Activated naive CD8-positive, alpha-beta T cell treated with anti-CD3 and anti-CD28 coated beads, Interleukin-2, amount 10 ng/mL, durations not matched to agents 7 days and 5 days (primary cell): ENCODE data around the gene AGFG2. TPM values are rescaled to one million over a fixed set of nuclear protein-coding genes. Genes with fewer than 3 reads are reported as not detected.
A peak's percentile ranks its signal among the peaks of the same experiment; 100 is the strongest.
"Not testable (repeated sequence)": the region's sequence is repeated elsewhere in the genome, so short reads cannot be mapped to it uniquely, and the experiment has no call there.

Experiments used
- ATAC-seq: fragments of 150-1000 bp; cut with Tn5 transposase; one replicate; pipeline ENCODE4 v1.10.0; 2021; ENCODE audit warnings: low read depth, moderate library complexity
- POLR2A ChIA-PET: fragments of 350-600 bp; sonication (Branson Sonifier 250); formaldehyde crosslinking; loops from one replicate; lab custom pipeline; 2021; ENCODE audit warnings: antibody characterized with exemption; lab: Charles Lee
- DNase-seq: peaks from one replicate; pipeline ENCODE4 v3.0.0; 2021
- H3K27ac Mint-ChIP-seq: one replicate; pipeline ENCODE4 v1.8.0; 2022; ENCODE audit warnings: mild to moderate bottlenecking, mixed read lengths
- H3K27me3 Mint-ChIP-seq: one replicate; pipeline ENCODE4 v1.8.0; 2022; ENCODE audit warnings: mild to moderate bottlenecking, moderate library complexity, mixed read lengths
- H3K36me3 Mint-ChIP-seq: one replicate; pipeline ENCODE4 v1.8.0; 2021; ENCODE audit warnings: mild to moderate bottlenecking, mixed read lengths
- H3K4me1 Mint-ChIP-seq: one replicate; pipeline ENCODE4 v1.8.0; 2021; ENCODE audit warnings: mixed read lengths
- H3K4me3 Mint-ChIP-seq: one replicate; pipeline ENCODE4 v1.8.0; 2022; ENCODE audit warnings: mild to moderate bottlenecking, moderate library complexity, mixed read lengths
- H3K9me3 Mint-ChIP-seq: one replicate; pipeline ENCODE4 v1.8.0; 2021; ENCODE audit warnings: mixed read lengths
- total RNA-seq, 2 experiments: library from RNA; stranded (reverse); gene quantifications; one replicate each; pipeline ENCODE4 v1.2.3, GENCODE V29; 2021

Gene AGFG2
- total RNA-seq, 2 experiments from 2014 or later = 51.6 to 54.7 TPM

- peaks cover 1% of the 10 kb centered on the region for H3K27me3 Mint-ChIP-seq
- POLR2A ChIA-PET = no interaction called here
- DNase-seq (no peak), ATAC-seq (no peak)
- no peaks in the 10 kb centered on the region for H3K9me3 Mint-ChIP-seq
- H3K4me1 Mint-ChIP-seq = no peaks in the 10 kb centered on the region
- H3K36me3 Mint-ChIP-seq = no peaks in the 10 kb centered on the region
- H3K27ac Mint-ChIP-seq = no peak overlapping the region
- H3K4me3 Mint-ChIP-seq = no peak overlapping the region
These were observed 6.6 kb upstream of the AGFG2 start for GRCh38 chr7:100532165-100533022.

DNA sequence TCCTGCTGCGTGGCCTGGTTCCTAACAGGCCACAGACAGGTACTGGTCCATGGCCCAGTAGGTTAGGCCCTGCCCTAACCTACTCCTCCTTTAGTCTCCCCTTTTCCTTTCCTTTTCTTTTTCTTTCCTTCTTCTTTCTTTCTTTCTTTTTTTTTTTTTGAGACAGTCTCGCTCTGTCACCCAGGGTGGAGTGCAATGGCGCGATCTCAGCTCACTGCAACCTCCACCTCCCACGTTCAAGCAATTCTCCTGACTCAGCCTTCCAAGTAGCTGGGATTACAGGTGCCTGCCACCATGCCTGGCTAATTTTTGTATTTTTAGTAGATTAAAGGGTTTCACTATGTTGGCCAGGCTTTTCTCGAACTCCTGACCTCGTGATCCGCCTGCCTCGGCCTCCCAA lies 3.0 kb upstream of the AGFG2 start:
- H3K27ac Mint-ChIP-seq, ATAC-seq: not testable (repeated sequence)

DNA sequence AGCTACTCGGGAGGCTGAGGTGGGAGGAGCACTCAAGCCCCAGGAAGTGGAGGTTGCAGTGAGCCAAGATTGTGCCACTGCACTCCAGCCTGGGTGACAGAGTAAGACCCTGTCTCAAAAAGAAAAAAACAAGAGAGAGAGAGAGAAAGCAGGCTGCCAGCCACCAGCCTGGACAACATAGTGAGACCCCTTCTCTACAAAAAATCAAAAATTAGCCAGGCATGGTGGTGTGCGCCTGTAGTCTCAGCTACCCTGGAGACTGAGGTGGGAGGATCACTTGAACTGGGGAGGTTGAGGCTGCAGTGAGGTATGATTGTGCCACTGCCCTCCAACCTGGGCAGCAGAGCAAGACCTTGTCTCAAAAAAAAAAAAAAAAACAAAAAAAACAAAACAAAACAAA lies 2.3 kb upstream of the AGFG2 start:
- POLR2A ChIA-PET, H3K27ac Mint-ChIP-seq, ATAC-seq, DNase-seq, H3K4me3 Mint-ChIP-seq, H3K27me3 Mint-ChIP-seq, H3K9me3 Mint-ChIP-seq, H3K36me3 Mint-ChIP-seq: not testable (repeated sequence)
- H3K4me1 Mint-ChIP-seq = peaks cover 15% of the 10 kb centered on the region

More for the DNA sequence above, 3.0 kb upstream of the AGFG2 start:
- H3K4me1 Mint-ChIP-seq, H3K4me3 Mint-ChIP-seq, H3K27me3 Mint-ChIP-seq, DNase-seq, H3K9me3 Mint-ChIP-seq, H3K36me3 Mint-ChIP-seq: not testable (repeated sequence)
- POLR2A ChIA-PET = interaction anchor here (0.8 kb wide), 1 partner anchor 57 kb away, joined by 4 read pairs; the partner anchor contains the start of gene TSC22D4

DNA sequence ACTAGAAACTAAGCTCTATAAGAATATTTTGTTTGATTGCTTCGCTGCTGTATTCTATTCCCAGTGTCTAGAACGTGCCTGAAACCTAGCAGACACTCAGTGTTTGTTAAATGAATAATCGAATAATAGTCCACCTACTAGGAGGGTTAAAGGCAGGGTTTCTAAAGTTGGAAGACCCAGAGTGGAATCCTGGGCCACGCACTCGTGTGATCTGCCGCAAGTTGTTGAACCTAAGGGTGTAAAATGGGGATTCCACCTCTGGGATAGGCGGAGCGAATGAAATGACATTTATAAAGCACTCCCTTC lies 702 bp upstream of the AGFG2 start:
- no peaks in the 10 kb centered on the region for H3K27me3 Mint-ChIP-seq
- no peaks in the 10 kb centered on the region for H3K9me3 Mint-ChIP-seq
- ATAC-seq = no peak
- peak overlapping the region; percentile 100 for H3K4me3 Mint-ChIP-seq
- no peak for DNase-seq
- POLR2A ChIA-PET = interaction anchor here (0.8 to 3.0 kb wide), 9 partner anchors 11 to 102 kb away, joined by 3 to 34 read pairs (median 3); partner anchors contain the start of genes FBXO24, LRCH4 and NYAP1
- peak overlapping the region; percentile 98 for H3K27ac Mint-ChIP-seq
- H3K4me1 Mint-ChIP-seq = peaks cover 29% of the 10 kb centered on the region
- peaks cover 8% of the 10 kb centered on the region for H3K36me3 Mint-ChIP-seq

GRCh38 chr7:100539436-100540006 lies 518 bp downstream of the AGFG2 start:
- Mint-ChIP-seq H3K4me3 (peak overlapping the region; percentile 100), H3K27ac (peak overlapping the region; percentile 98), H3K36me3 (peaks cover 8% of the 10 kb centered on the region), H3K4me1 (peaks cover 41% of the 10 kb centered on the region), H3K9me3 (no peaks in the 10 kb centered on the region), H3K27me3 (no peaks in the 10 kb centered on the region)
- ATAC-seq (no peak), DNase-seq (peak; percentile 42)
- POLR2A ChIA-PET = interaction anchor here (0.6 to 3.0 kb wide), 16 partner anchors 10 to 605 kb away, joined by 3 to 34 read pairs (median 4); partner anchors contain the start of genes FBXO24, LRCH4, NYAP1 and POP7

DNA sequence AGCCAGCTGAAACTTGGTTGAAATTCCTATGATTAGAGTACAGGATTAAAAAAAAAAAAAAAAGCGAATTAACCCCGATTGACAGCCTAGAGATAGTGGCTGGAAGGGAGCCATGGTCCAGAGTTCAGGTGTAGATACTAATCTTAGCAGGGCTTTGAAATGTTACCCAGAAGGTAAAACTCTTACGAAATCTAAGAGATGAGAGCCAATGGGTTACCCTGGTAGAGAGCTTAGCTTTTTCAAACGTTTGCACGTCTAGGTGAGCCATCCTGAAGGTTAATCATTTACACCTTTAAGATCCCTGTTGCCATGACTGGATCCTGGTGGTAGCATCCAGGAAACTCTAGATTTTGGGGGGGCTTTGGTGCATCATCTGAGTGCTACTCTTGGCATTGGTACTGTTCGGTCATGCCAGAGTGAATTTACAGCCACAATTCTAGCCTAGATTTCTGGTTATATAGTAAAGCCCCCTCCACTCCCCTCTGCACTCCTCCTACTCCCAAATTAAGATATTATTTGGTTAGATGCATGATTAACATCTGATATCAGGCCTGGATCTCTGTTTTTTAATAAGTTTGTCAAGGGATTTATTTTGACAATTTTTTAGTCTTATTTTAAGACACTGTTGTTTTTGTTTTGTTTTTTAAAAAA lies 1.2 kb downstream of the AGFG2 start:
- ATAC-seq = no peak
- H3K9me3 Mint-ChIP-seq = no peaks in the 10 kb centered on the region

DNA sequence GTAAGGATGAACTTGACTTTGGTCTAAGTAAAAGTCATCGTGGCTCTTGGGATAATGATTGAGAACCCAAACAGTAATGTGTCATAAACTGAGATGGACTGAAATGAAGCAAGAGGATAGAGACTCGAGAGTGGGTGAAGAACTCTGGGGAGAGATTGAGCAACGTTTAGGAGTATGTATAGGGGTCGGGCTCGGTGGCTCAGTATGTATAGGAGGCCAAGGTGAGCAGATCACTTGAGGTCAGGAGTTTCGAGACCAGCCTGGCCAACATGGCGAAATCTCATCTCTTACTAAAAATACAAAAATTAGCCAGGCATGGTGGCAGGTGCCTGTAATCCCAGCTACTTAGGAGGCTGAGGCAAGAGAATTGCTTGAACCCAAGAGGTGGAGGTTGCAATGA lies 2.3 kb downstream of the AGFG2 start:
- Mint-ChIP-seq H3K4me1 (peaks cover 59% of the 10 kb centered on the region), H3K27ac (peak overlapping the region; percentile 74), H3K4me3 (peak overlapping the region; percentile 53)
- H3K27me3 Mint-ChIP-seq, H3K36me3 Mint-ChIP-seq, ATAC-seq, DNase-seq, H3K9me3 Mint-ChIP-seq: not testable (repeated sequence)
- POLR2A ChIA-PET = interaction anchor here (1.0 to 1.4 kb wide), 2 partner anchors 63 to 71 kb away, joined by 3 to 4 read pairs; partner anchors contain the start of gene MOSPD3

More for the DNA sequence above, 1.2 kb downstream of the AGFG2 start:
- Mint-ChIP-seq H3K4me1 (peaks cover 48% of the 10 kb centered on the region), H3K27me3 (no peaks in the 10 kb centered on the region), H3K27ac (peak overlapping the region; percentile 77), H3K36me3 (peaks cover 8% of the 10 kb centered on the region), H3K4me3 (peak overlapping the region; percentile 100)
- POLR2A ChIA-PET = interaction anchor here (0.7 to 3.0 kb wide), 6 partner anchors 9 to 981 kb away, joined by 4 to 34 read pairs (median 4); partner anchors contain the start of genes FBXO24 and LRCH4
- DNase-seq = no peak

- H3K36me3 Mint-ChIP-seq = peaks cover 9% of the 10 kb centered on the region
- peak overlapping the region; percentile 71 for H3K4me3 Mint-ChIP-seq
- no peaks in the 10 kb centered on the region for H3K9me3 Mint-ChIP-seq
- POLR2A ChIA-PET = interaction anchor here (0.7 to 1.3 kb wide), 3 partner anchors 13 to 115 kb away, joined by 3 to 4 read pairs (median 3); partner anchors contain the start of gene ZCWPW1
- H3K27ac Mint-ChIP-seq = peak overlapping the region; percentile 89
- ATAC-seq (no peak), DNase-seq (no peak)
- peaks cover 77% of the 10 kb centered on the region for H3K4me1 Mint-ChIP-seq
- no peaks in the 10 kb centered on the region for H3K27me3 Mint-ChIP-seq
These were observed 4.6 kb downstream of the AGFG2 start for GRCh38 chr7:100543586-100543985.

- Mint-ChIP-seq H3K27me3 (no peaks in the 10 kb centered on the region), H3K9me3 (no peaks in the 10 kb centered on the region), H3K4me3 (peak overlapping the region; percentile 71), H3K4me1 (peaks cover 82% of the 10 kb centered on the region), H3K27ac (peak overlapping the region; percentile 89), H3K36me3 (peaks cover 11% of the 10 kb centered on the region)
- POLR2A ChIA-PET = interaction anchor here (0.6 to 0.9 kb wide), 2 partner anchors 10 to 643 kb away, joined by 3 to 4 read pairs; no protein-coding TSS in a partner anchor
- ATAC-seq (no peak), DNase-seq (no peak)
These were observed 5.4 kb downstream of the AGFG2 start for GRCh38 chr7:100544386-100544785.

DNA sequence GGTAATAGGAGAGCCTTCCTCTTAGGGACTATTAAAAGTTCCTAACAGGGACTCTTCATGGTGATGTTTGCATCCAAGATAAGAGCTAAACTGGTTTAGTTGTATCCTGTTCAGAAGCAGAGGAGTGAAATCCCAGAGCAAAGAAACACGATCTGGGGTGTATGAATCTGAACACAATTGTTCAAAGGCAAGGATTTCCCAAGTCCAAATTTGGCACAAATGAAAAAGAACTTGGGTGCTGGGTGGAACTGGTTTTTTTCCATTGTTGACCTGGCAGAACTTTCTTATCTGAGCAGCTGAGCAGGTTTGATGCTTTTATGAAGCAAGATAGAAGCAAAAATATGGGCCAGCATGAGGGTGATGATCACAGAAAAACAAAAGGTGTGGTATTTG lies 6.0 kb downstream of the AGFG2 start:
- Mint-ChIP-seq H3K27me3 (no peaks in the 10 kb centered on the region), H3K27ac (peak overlapping the region; percentile 89), H3K4me1 (peaks cover 85% of the 10 kb centered on the region), H3K36me3 (peaks cover 11% of the 10 kb centered on the region), H3K9me3 (no peaks in the 10 kb centered on the region), H3K4me3 (peak overlapping the region; percentile 71)
- DNase-seq = no peak
- no peak for ATAC-seq
- POLR2A ChIA-PET = interaction anchor here (0.5 to 1.5 kb wide), 8 partner anchors 9 to 642 kb away, joined by 3 to 4 read pairs (median 3); partner anchors contain the start of genes FBXO24 and LRCH4

GRCh38 chr7:100545360-100546128 lies 6.5 kb downstream of the AGFG2 start:
- Mint-ChIP-seq H3K4me3 (peak overlapping the region; percentile 71), H3K27ac (peak overlapping the region; percentile 89), H3K9me3 (no peaks in the 10 kb centered on the region), H3K4me1 (peaks cover 88% of the 10 kb centered on the region), H3K27me3 (no peaks in the 10 kb centered on the region), H3K36me3 (peaks cover 13% of the 10 kb centered on the region)
- DNase-seq = peak; percentile 46
- POLR2A ChIA-PET = interaction anchor here (0.5 to 2.5 kb wide), 8 partner anchors 8 to 534 kb away, joined by 3 to 9 read pairs (median 3); partner anchors contain the start of genes FBXO24, LRCH4 and POP7
- peak; percentile 59 for ATAC-seq
